ENCODE results near the gene DOK3. TPM values are rescaled to one million over a fixed set of nuclear protein-coding genes. Genes with fewer than 3 reads are reported as not detected.

Gene DOK3
- total and polyA plus RNA-seq, 2 of the 13 experiments (the other 11 are each of a cell fraction or from before 2014, with no cell fraction given): 1.4 to 1.5 TPM

GRCh38 chr5:177455036-177455660 lies 54.5 kb downstream of the DOK3 start (continued):
- TF ChIP-seq PATZ1 (CRISPR knock-in tag; IDR thresholded peaks at IDR 0.05) (peak; percentile 52; the same call in 1 of the 2 replicates), PRDM10 (CRISPR knock-in tag; IDR thresholded peaks at IDR 0.05; ENCODE audit: low read depth) (no peak), ZNF382 (CRISPR knock-in tag; IDR thresholded peaks at IDR 0.05; ENCODE audit: borderline replicate concordance) (no peak), ZNF580 (CRISPR knock-in tag; IDR thresholded peaks at IDR 0.05; ENCODE audit: borderline replicate concordance, low read depth) (peak; percentile 77; the same call in 1 of the 2 replicates), MAFF (IDR thresholded peaks at IDR 0.05; ENCODE audit: low read depth, low read length) (no peak), ZBTB34 (CRISPR knock-in tag; IDR thresholded peaks at IDR 0.05) (peak; percentile 92), TCF7L2 (IDR thresholded peaks at IDR 0.05; ENCODE audit: low read depth, low read length) (no peak), ZNF275 (CRISPR knock-in tag; IDR thresholded peaks at IDR 0.05; ENCODE audit: borderline replicate concordance) (peak; percentile 43; the same call in 1 of the 2 replicates), SIX1 (CRISPR knock-in tag; IDR thresholded peaks at IDR 0.05; ENCODE audit: borderline replicate concordance) (no peak), CTCF (CRISPR knock-in tag; IDR thresholded peaks at IDR 0.05) (peak; percentile 90), ZNF616 (CRISPR knock-in tag; IDR thresholded peaks at IDR 0.05; ENCODE audit: low read depth) (no peak), ZKSCAN5 (CRISPR knock-in tag; IDR thresholded peaks at IDR 0.05) (no peak), GLMP (CRISPR knock-in tag; IDR thresholded peaks at IDR 0.05; ENCODE audit: borderline replicate concordance) (no peak), MNT (IDR thresholded peaks at IDR 0.05) (peak; percentile 71)
